ENCODE data around the gene DCPS. TPM values are rescaled to one million over a fixed set of nuclear protein-coding genes. Genes with fewer than 3 reads are reported as not detected.

Gene DCPS
- total RNA-seq, 1 donor from 2014 or later = 18.6 TPM

GRCh38 chr11:126360049-126360446 lies 56.2 kb downstream of the DCPS start:
- Mint-ChIP-seq H3K27ac (no peak overlapping the region), H3K27me3 (ENCODE audit: insufficient read depth, low read depth) (peaks cover 6% of the 10 kb centered on the region), H3K4me1 (peaks cover 41% of the 10 kb centered on the region), H3K9me3 (no peaks in the 10 kb centered on the region), H3K36me3 (no peaks in the 10 kb centered on the region), H3K4me3 (no peak overlapping the region)
- H3K27me3 ChIP-seq = no peaks in the 10 kb centered on the region
- TF ChIP-seq EZH2 (IDR thresholded peaks at IDR 0.05) (no peak), EZH2phosphoT487 (IDR thresholded peaks at IDR 0.05) (no peak)
- TF ChIP-seq, protein P1, sequence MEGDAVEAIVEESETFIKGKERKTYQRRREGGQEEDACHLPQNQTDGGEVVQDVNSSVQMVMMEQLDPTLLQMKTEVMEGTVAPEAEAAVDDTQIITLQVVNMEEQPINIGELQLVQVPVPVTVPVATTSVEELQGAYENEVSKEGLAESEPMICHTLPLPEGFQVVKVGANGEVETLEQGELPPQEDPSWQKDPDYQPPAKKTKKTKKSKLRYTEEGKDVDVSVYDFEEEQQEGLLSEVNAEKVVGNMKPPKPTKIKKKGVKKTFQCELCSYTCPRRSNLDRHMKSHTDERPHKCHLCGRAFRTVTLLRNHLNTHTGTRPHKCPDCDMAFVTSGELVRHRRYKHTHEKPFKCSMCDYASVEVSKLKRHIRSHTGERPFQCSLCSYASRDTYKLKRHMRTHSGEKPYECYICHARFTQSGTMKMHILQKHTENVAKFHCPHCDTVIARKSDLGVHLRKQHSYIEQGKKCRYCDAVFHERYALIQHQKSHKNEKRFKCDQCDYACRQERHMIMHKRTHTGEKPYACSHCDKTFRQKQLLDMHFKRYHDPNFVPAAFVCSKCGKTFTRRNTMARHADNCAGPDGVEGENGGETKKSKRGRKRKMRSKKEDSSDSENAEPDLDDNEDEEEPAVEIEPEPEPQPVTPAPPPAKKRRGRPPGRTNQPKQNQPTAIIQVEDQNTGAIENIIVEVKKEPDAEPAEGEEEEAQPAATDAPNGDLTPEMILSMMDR (IDR thresholded peaks at IDR 0.05) = no peak
- no peak overlapping the region for H2AFZ ChIP-seq (replicated peaks)
- peaks cover 22% of the 10 kb centered on the region for H3K79me2 ChIP-seq (ENCODE audit: low read depth)
- H3K4me2 ChIP-seq = no peak overlapping the region
- H3K27ac ChIP-seq = no peak overlapping the region
- peaks cover 32% of the 10 kb centered on the region for H3K4me1 ChIP-seq
- H3K36me3 ChIP-seq = no peaks in the 10 kb centered on the region
- peaks cover 37% of the 10 kb centered on the region for H4K20me1 ChIP-seq (ENCODE audit: low read depth)
- H3K9ac ChIP-seq = no peak overlapping the region
- no peaks in the 10 kb centered on the region for H3F3A ChIP-seq (ENCODE audit: low read depth)
- H3K9me3 ChIP-seq (ENCODE audit: low read depth) = no peaks in the 10 kb centered on the region
- H3K4me3 ChIP-seq = no peak overlapping the region
- no peak for DNase-seq (ENCODE audit: low spot score)

GRCh38 chr11:126361400-126361799 lies 57.5 kb downstream of the DCPS start:
- Histone ChIP-seq H3K79me2 (ENCODE audit: low read depth) (peaks cover 13% of the 10 kb centered on the region), H3K4me2 (no peak overlapping the region), H3K27me3 (no peaks in the 10 kb centered on the region), H3K36me3 (no peaks in the 10 kb centered on the region), H3K4me1 (peaks cover 34% of the 10 kb centered on the region), H3K27ac (no peak overlapping the region), H3K9ac (no peak overlapping the region), H2AFZ (replicated peaks) (no peak overlapping the region), H3F3A (ENCODE audit: low read depth) (no peaks in the 10 kb centered on the region), H3K9me3 (ENCODE audit: low read depth) (no peaks in the 10 kb centered on the region), H3K4me3 (no peak overlapping the region), H4K20me1 (ENCODE audit: low read depth) (peaks cover 32% of the 10 kb centered on the region)
- Mint-ChIP-seq H3K4me3 (no peak overlapping the region), H3K27ac (no peak overlapping the region), H3K9me3 (no peaks in the 10 kb centered on the region), H3K4me1 (peaks cover 45% of the 10 kb centered on the region), H3K27me3 (ENCODE audit: insufficient read depth, low read depth) (peaks cover 6% of the 10 kb centered on the region), H3K36me3 (no peaks in the 10 kb centered on the region)
- DNase-seq (ENCODE audit: low spot score) = no peak
- TF ChIP-seq, protein P1 (IDR thresholded peaks at IDR 0.05) = no peak
- no peak for TF ChIP-seq EZH2 (IDR thresholded peaks at IDR 0.05)
- TF ChIP-seq EZH2phosphoT487 (IDR thresholded peaks at IDR 0.05) = no peak

DNA sequence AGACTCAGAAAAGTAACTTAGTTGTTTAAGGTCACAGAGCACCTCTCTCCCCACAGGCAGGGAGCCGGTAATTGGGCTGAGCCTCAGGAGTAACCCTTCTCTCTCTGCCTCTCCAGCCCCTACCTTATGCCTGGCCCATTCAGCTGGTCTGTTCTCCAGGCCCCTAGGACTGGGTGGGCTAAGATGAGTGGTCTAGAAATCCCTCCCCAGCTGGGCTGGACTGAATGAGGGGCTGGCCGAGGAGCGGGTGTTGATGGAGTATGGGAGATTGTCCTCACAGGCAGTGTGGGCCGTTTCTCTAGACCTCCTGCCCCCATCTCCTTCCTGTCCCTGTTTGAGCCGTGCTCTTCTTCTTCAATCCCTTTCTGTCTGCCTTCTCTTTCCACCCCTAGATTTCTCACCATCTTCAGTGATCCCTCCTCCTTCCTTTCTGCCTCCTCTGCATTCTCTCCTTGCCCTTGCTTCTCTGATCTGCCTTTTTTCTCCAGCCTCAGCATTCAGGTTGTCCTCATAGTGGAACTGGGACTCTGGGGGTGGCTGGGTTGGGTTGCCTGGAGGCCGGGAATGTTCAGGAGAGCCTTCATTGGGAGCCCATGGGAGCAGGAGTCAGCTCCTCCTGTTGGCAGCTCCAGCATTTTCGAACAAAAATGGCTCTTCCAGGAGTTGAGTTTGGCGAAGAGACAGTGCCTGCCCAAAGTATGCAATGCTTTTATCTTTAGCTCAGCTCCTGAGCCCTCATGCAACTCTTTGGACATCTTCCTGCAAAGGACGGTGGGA lies 59.2 kb downstream of the DCPS start:
- Histone ChIP-seq H3K4me3 (no peak overlapping the region), H3K4me2 (peak overlapping the region; percentile 65), H3K4me1 (peaks cover 26% of the 10 kb centered on the region), H3K36me3 (no peaks in the 10 kb centered on the region), H3K79me2 (ENCODE audit: low read depth) (no peaks in the 10 kb centered on the region), H3F3A (ENCODE audit: low read depth) (no peaks in the 10 kb centered on the region), H3K27me3 (no peaks in the 10 kb centered on the region), H2AFZ (replicated peaks) (no peak overlapping the region), H4K20me1 (ENCODE audit: low read depth) (peaks cover 16% of the 10 kb centered on the region), H3K9me3 (ENCODE audit: low read depth) (no peaks in the 10 kb centered on the region), H3K9ac (no peak overlapping the region), H3K27ac (no peak overlapping the region)
- Mint-ChIP-seq H3K4me3 (no peak overlapping the region), H3K36me3 (no peaks in the 10 kb centered on the region), H3K27ac (peak overlapping the region; percentile 2), H3K4me1 (peaks cover 34% of the 10 kb centered on the region), H3K27me3 (ENCODE audit: insufficient read depth, low read depth) (peaks cover 6% of the 10 kb centered on the region), H3K9me3 (no peaks in the 10 kb centered on the region)
- no peak for DNase-seq (ENCODE audit: low spot score)
- TF ChIP-seq EZH2phosphoT487 (IDR thresholded peaks at IDR 0.05) (no peak), EZH2 (IDR thresholded peaks at IDR 0.05) (no peak)
- TF ChIP-seq, protein P1 (IDR thresholded peaks at IDR 0.05) = no peak
